ENCODE measurements around the gene OTX2.

- TF ChIP-seq POLR2AphosphoS5 (IDR thresholded peaks at IDR 0.05) (no peak), POLR2A (IDR thresholded peaks at IDR 0.05) (no peak), CTCF (IDR thresholded peaks at IDR 0.05) (no peak), EP300 (IDR thresholded peaks at IDR 0.05) (no peak)
These were observed 2.9 kb upstream of the OTX2 start for GRCh38 chr14:56813143-56813551.
